ENCODE data around the gene GABBR2.

GRCh38 chr9:98442114-98442513, 266.6 kb downstream of the GABBR2 start:
- no peak for TF ChIP-seq CTCF (conservative IDR thresholded peaks at IDR 0.05)
- TF ChIP-seq EZH2 (IDR thresholded peaks at IDR 0.05; ENCODE audit: low read depth): no peak
